K562 (cell line): ENCODE results near the gene CDPF1. TPM values are rescaled to one million over a fixed set of nuclear protein-coding genes. Genes with fewer than 3 reads are reported as not detected.

ENCODE experiments used
- ATAC-seq: fragments of 200-7000 bp; cut with Tn5 transposase; 3 replicates; pipeline ENCODE4 v1.9.1; 2020; ENCODE audit warnings: moderate library complexity
- BruUV-seq: library from RNA; stranded (reverse); fragments of 400-500 nt; replicated peaks from 2 replicates; lab custom pipeline; 2021; lab: Mats Ljungman, UMichigan
- CTCF ChIA-PET: fragments of 300-600 bp; formaldehyde crosslinking; extraction: SDS; loops from one replicate; lab custom pipeline; 2021; ENCODE audit warnings: low intra/inter-chr PET ratio; lab: Yijun Ruan, JAX
- POLR2A ChIA-PET: fragments of 300-600, 350-650 bp; sonication (Branson Sonifier 250); formaldehyde crosslinking; extraction: SDS; loops from one replicate; lab custom pipeline; 2021; ENCODE audit warnings: antibody characterized with exemption, inconsistent platforms; lab: Yijun Ruan, JAX
- DNase-seq, 4 experiments: peaks; one replicate each; pipeline versions ENCODE4 v3.0.0 to v3.0.0-alpha.2; 2011 to 2018; ENCODE audit warnings: low spot score in 3 of 4, mixed read lengths in 3 of 4; ENCODE audit errors: extremely low read depth in 1 of 4
- FAIRE-seq: peaks from 2 replicates; lab custom pipeline; 2011; peaks lifted over from hg19 to GRCh38; lab: Jason Lieb, UNC
- H2AFZ ChIP-seq: 2 replicates; pipeline ENCODE4 v1.6.0; 2011; ENCODE audit warnings: low read depth, low read length, control low read depth, inconsistent platforms
- H3K27ac ChIP-seq: fragments of 200-600 bp; 3 replicates; pipeline ENCODE4 v1.8.0; 2011; ENCODE audit warnings: low read depth, mild to moderate bottlenecking, control low read depth, inconsistent platforms, low read length, moderate library complexity, mixed read lengths; ENCODE audit errors: extremely low read depth
- H3K27me3 ChIP-seq, 2 experiments: fragments of 300-600 bp in 1 of 2; 2 replicates in 1 of 2; 3 replicates in 1 of 2; pipeline versions ENCODE4 v1.6.0 to v1.8.0; 2011; ENCODE audit warnings: inconsistent platforms in 2 of 2, low read length in 2 of 2, mild to moderate bottlenecking in 1 of 2, mixed read lengths in 1 of 2, moderate library complexity in 1 of 2; ENCODE audit not compliant: control insufficient read depth in 2 of 2, insufficient read depth in 2 of 2
- H3K36me3 ChIP-seq: fragments of 300-600 bp; 3 replicates; pipeline ENCODE4 v1.8.0; 2011; ENCODE audit warnings: mild to moderate bottlenecking, low read length, inconsistent platforms; ENCODE audit not compliant: control insufficient read depth, insufficient read depth
- H3K4me1 ChIP-seq, 2 experiments: fragments of 200-600 bp in 1 of 2; replicated peaks in 1 of 2; 2 replicates in 1 of 2; 3 replicates in 1 of 2; pipeline versions ENCODE4 v1.5.1 to v1.8.0; 2011; ENCODE audit warnings: inconsistent platforms in 2 of 2, low read length in 2 of 2, mild to moderate bottlenecking in 1 of 2, mixed read lengths in 1 of 2, moderate library complexity in 1 of 2; ENCODE audit not compliant: control insufficient read depth in 2 of 2, insufficient read depth in 2 of 2
- H3K4me2 ChIP-seq: 2 replicates; pipeline ENCODE4 v1.6.1; 2011; ENCODE audit warnings: low read length, control low read depth, inconsistent platforms, mixed read lengths; ENCODE audit not compliant: insufficient read depth
- H3K4me3 ChIP-seq: fragments of 200-600 bp; sonication (generic), shearing (Covaris generic); 2 replicates; pipeline ENCODE4 v1.5.1; 2016; ENCODE audit warnings: control low read depth, inconsistent platforms
- H3K79me2 ChIP-seq: fragments of 200-600 bp; 3 replicates; pipeline ENCODE4 v1.8.0; 2011; ENCODE audit warnings: low read length, inconsistent platforms; ENCODE audit not compliant: control insufficient read depth, insufficient read depth
- H3K9ac ChIP-seq, 2 experiments: 2 replicates each; pipeline versions ENCODE4 v1.6.0 to v1.6.1; 2011; ENCODE audit warnings: low read depth in 2 of 2, low read length in 2 of 2, control low read depth in 1 of 2, inconsistent platforms in 1 of 2, mild to moderate bottlenecking in 1 of 2, mixed read lengths in 1 of 2; ENCODE audit not compliant: insufficient read depth in 1 of 2
- H3K9me1 ChIP-seq: one replicate; pipeline ENCODE4 v1.6.0; 2011; ENCODE audit warnings: inconsistent platforms, mild to moderate bottlenecking, low read length, moderate library complexity; ENCODE audit not compliant: control insufficient read depth, insufficient read depth
- H3K9me3 ChIP-seq: replicated peaks from 2 replicates; pipeline ENCODE4 v1.5.1; 2011; ENCODE audit warnings: low read depth, low read length, inconsistent platforms; ENCODE audit not compliant: control insufficient read depth, insufficient read depth
- H4K20me1 ChIP-seq: replicated peaks from 2 replicates; pipeline ENCODE4 v1.6.1; 2011; ENCODE audit warnings: low read length, inconsistent platforms, mixed read lengths; ENCODE audit not compliant: control insufficient read depth, insufficient read depth
- ADNP ChIP-seq: fragments of 200-800 bp; sonication (Bioruptor generic); IDR thresholded peaks from 2 replicates; pipeline ENCODE4 v1.6.1; 2016; ENCODE audit warnings: missing genetic modification characterization, missing compliant biosample characterization
- CBX5 ChIP-seq: IDR thresholded peaks from 2 replicates; pipeline ENCODE4 v1.6.1; 2014; ENCODE audit warnings: low read depth, borderline replicate concordance
- DLX4 ChIP-seq: fragments of 250-450 bp; sonication (Bioruptor Pico); IDR thresholded peaks from 2 replicates; pipeline ENCODE4 v1.6.1; 2021; ENCODE audit warnings: mild to moderate bottlenecking
- FOXJ2 ChIP-seq: fragments of 200-800 bp; sonication (Bioruptor generic); IDR thresholded peaks from 2 replicates; pipeline ENCODE4 v1.6.1; 2016; ENCODE audit warnings: missing genetic modification characterization, missing compliant biosample characterization
- GMEB1 ChIP-seq: fragments of 250-450 bp; sonication (Bioruptor Pico); IDR thresholded peaks from 2 replicates; pipeline ENCODE4 v1.4.0; 2020; ENCODE audit warnings: mild to moderate bottlenecking
- GTF2E2 ChIP-seq: fragments of 200-800 bp; sonication (Bioruptor generic); IDR thresholded peaks from 2 replicates; pipeline ENCODE4 v1.6.1; 2016; ENCODE audit warnings: missing genetic modification characterization, missing compliant biosample characterization
- HIVEP1 ChIP-seq: fragments of 250-450 bp; sonication (Bioruptor Pico); IDR thresholded peaks from 2 replicates; pipeline ENCODE4 v1.4.0; 2020; ENCODE audit warnings: mild to moderate bottlenecking
- MECOM ChIP-seq: fragments of 250-450 bp; sonication (Bioruptor Pico); IDR thresholded peaks from 2 replicates; pipeline ENCODE4 v1.8.0; 2022; ENCODE audit warnings: inconsistent platforms
- NFRKB ChIP-seq: fragments of 450-650 bp; IDR thresholded peaks from 2 replicates; pipeline ENCODE4 v1.6.1; 2016; ENCODE audit warnings: low read depth
- PHF20 ChIP-seq: fragments of 450-650 bp; IDR thresholded peaks from 2 replicates; pipeline ENCODE4 v1.6.1; 2018; ENCODE audit not compliant: partially characterized antibody
- RBM39 ChIP-seq: fragments of 200-400 bp; formaldehyde crosslinking; optimal IDR thresholded peaks from 2 replicates; pipeline ENCODE3; 2018; ENCODE audit warnings: low read depth, low read length
- XRCC3 ChIP-seq: fragments of 450-650 bp; IDR thresholded peaks from 2 replicates; pipeline ENCODE4 v1.6.1; 2017; ENCODE audit warnings: mild to moderate bottlenecking, moderate library complexity
- ZC3H11A ChIP-seq: IDR thresholded peaks from 2 replicates; pipeline ENCODE4 v1.6.1; 2012; ENCODE audit warnings: low read depth, low read length, improper control_type of control experiment
- ZNF184 ChIP-seq: sonication (generic); formaldehyde crosslinking; IDR thresholded peaks from 2 replicates; pipeline ENCODE4 v1.5.0; 2020; ENCODE audit warnings: missing genetic modification reagents
- WGBS: fragments of 100-300 bp; shearing (Covaris generic); methylation state at CpG from one replicate; pipeline ENCODE4 v1.1.6; 2016; ENCODE audit warnings: low coverage, mixed read lengths; ENCODE audit not compliant: insufficient coverage; ENCODE audit errors: missing lambda C conversion rate; 5-methylcytosine and 5-hydroxymethylcytosine counted together
- in situ Hi-C: fragments of 300-500 bp; cut with MboI; formaldehyde crosslinking; loops from 4 replicates; pipeline ENCODE4 v1.15.0; 2018; ENCODE audit warnings: inconsistent platforms, mixed read lengths
- intact Hi-C: fragments of 100-400 bp; cut with micrococcal nuclease; formaldehyde crosslinking; loops from 2 replicates; pipeline ENCODE4 v1.14.2; 2022
- polyA plus RNA-seq, 8 experiments: library from polyadenylated mRNA; depleted of rRNA in 4 of 8; stranded (reverse) in 5 of 8; unstranded in 3 of 8; fragments of >200 nt; fragmentation: Nextera tagmentation in 2 of 8; fragmentation: Illumina TruSeq in 1 of 8; extraction: Ambion mirVana in 2 of 8; extraction: Trizol in 1 of 8; gene quantifications; 2 replicates each; pipeline versions ENCODE4 v1.2.1 to v1.2.3, GENCODE V29; 2011 to 2014; ENCODE audit warnings: inconsistent platforms in 1 of 8, missing spikeins in 1 of 8
- total RNA-seq, 7 experiments: library from RNA; depleted of rRNA in 6 of 7; stranded (reverse); fragments of >200 nt in 6 of 7; fragmentation: Illumina TruSeq in 2 of 7; extraction: Trizol in 2 of 7; gene quantifications; 2 replicates each; pipeline versions ENCODE4 v1.2.1 to v1.2.3, GENCODE V29; 2011 to 2021; ENCODE audit warnings: low replicate concordance in 1 of 7
- TF ChIP-seq, protein P1 (sequence below): fragments of 450-650 bp; IDR thresholded peaks from 2 replicates; pipeline ENCODE4 v1.6.1; 2018; ENCODE audit not compliant: partially characterized antibody
- TF ChIP-seq, protein P2 (sequence below): fragments of 250-450 bp; sonication (Bioruptor Pico); IDR thresholded peaks from 2 replicates; pipeline ENCODE4 v1.5.0; 2021; ENCODE audit warnings: mild to moderate bottlenecking, moderate library complexity

Gene CDPF1
- total and polyA plus RNA-seq, 9 of the 15 experiments (the other 6 are each of a cell fraction or from before 2014, with no cell fraction given) = 0.84 to 19.5 (median 9.1) TPM

DNA sequence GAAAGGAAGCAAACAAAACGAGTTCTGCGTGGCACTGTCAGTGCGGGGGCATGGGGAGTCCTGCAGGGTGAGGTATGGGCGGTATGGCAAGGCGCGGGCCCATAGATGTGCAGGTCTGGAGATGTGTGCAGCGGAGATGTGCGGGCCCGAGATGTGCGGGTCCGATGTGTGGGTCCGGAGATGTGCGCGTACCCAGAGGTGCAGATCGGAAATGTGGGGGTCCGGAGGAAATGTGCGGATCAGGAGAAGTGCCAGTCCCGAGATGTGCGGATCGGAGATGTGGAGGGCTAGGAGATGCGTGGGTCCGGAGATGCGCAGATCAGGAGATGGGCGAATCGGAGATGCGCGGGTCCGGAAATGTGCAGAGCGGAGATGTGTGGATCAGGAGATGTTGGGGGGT is 35.9 kb downstream of the CDPF1 start:
- Histone ChIP-seq H3K9ac (no peak overlapping the region), H2AFZ (no peak overlapping the region), H3K36me3 (no peaks in the 10 kb centered on the region), H3K27ac (no peak overlapping the region), H3K4me3 (no peak overlapping the region), H3K4me2 (no peak overlapping the region), H3K9me1 (no peaks in the 10 kb centered on the region), H3K79me2 (no peaks in the 10 kb centered on the region), H4K20me1 (no peaks in the 10 kb centered on the region), H3K4me1 (no peaks in the 10 kb centered on the region), H3K27me3 (no peaks in the 10 kb centered on the region), H3K9me3 (no peaks in the 10 kb centered on the region)
- intact Hi-C loops = no loop called here
- WGBS = 79% methylated on average over 8 of the region's 29 CpGs
- DNase-seq (no peak), FAIRE-seq (no peak), ATAC-seq (no peak)
- ChIA-PET CTCF (no interaction called here), POLR2A (no interaction called here)
- in situ Hi-C loops = no loop called here
- no TSS peak for BruUV-seq
- TF ChIP-seq MECOM (CRISPR knock-in tag) = no peak
- no peak for TF ChIP-seq ZC3H11A
- no peak for TF ChIP-seq XRCC3
- no peak for TF ChIP-seq HIVEP1
- TF ChIP-seq ZNF184 (CRISPR knock-in tag) = no peak
- no peak for TF ChIP-seq ADNP (tag)
- TF ChIP-seq, protein P1, sequence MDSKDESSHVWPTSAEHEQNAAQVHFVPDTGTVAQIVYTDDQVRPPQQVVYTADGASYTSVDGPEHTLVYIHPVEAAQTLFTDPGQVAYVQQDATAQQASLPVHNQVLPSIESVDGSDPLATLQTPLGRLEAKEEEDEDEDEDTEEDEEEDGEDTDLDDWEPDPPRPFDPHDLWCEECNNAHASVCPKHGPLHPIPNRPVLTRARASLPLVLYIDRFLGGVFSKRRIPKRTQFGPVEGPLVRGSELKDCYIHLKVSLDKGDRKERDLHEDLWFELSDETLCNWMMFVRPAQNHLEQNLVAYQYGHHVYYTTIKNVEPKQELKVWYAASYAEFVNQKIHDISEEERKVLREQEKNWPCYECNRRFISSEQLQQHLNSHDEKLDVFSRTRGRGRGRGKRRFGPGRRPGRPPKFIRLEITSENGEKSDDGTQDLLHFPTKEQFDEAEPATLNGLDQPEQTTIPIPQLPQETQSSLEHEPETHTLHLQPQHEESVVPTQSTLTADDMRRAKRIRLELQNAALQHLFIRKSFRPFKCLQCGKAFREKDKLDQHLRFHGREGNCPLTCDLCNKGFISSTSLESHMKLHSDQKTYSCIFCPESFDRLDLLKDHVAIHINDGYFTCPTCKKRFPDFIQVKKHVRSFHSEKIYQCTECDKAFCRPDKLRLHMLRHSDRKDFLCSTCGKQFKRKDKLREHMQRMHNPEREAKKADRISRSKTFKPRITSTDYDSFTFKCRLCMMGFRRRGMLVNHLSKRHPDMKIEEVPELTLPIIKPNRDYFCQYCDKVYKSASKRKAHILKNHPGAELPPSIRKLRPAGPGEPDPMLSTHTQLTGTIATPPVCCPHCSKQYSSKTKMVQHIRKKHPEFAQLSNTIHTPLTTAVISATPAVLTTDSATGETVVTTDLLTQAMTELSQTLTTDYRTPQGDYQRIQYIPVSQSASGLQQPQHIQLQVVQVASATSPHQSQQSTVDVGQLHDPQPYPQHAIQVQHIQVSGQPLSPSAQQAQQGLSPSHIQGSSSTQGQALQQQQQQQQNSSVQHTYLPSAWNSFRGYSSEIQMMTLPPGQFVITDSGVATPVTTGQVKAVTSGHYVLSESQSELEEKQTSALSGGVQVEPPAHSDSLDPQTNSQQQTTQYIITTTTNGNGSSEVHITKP = no peak
- TF ChIP-seq, protein P2, sequence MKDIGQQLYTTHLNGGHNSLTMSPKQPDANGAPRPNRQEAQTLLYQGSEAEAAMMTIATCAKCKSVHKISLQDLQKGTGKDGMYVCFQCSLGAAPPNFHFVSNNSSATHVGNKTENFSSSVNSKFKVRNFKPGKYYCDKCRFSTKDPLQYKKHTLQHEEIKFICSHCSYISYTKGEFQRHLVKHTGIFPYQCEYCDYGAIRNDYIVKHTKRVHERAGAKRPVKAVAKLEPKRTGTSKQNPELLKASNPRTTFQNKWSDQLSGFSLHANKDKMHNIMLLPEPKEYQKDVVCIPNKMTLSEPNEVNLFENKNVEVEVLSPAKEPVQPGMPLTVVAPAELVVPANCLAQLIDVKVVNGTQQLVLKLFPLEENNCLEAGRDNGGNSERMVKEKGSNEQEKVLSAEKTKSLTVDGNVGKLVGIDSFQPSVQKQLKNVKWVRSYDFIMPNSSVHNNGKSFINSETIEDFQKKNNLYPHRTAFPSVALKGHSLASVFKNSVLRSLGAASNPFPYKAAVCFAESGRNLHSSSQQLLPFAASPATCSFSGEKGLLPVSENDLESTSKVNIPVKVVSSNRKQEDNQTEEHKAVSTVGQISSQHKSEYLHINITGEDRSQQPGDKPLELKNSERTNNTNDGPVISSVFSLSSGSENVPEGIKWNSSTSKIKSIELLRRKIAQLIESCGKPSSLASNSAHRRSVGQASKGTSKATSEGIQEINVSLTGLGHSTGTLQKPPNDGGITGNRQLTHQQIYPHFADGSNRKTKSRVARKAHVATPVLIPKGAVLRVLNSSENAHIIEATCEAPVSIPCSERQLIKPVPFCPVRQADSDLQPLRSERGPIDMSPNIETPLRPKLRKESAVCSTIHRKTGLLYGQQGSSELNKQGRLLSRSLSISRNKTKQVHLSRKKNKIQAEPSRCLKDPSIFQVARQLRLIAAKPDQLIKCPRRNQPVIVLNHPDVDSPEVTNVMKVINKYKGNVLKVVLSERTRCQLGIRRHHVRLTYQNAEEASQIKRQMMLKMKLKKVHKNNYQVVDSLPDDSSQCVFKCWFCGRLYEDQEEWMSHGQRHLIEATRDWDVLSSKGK (CRISPR knock-in tag) = no peak
- TF ChIP-seq DLX4 = no peak
- TF ChIP-seq GMEB1 (CRISPR knock-in tag) = no peak
- TF ChIP-seq FOXJ2 (tag) = no peak
- no peak for TF ChIP-seq RBM39
- no peak for TF ChIP-seq GTF2E2 (tag)
- no peak for TF ChIP-seq PHF20
- no peak for TF ChIP-seq CBX5
- TF ChIP-seq NFRKB = no peak
